DOHH2 (cell line): ENCODE data around the gene NAALADL2.

ENCODE experiments used
- CTCF ChIP-seq: fragments of 200-600 bp; sonication (generic); IDR thresholded peaks from one replicate; pipeline ENCODE4 v1.5.1; 2014; ENCODE audit warnings: antibody characterized with exemption, mild to moderate bottlenecking, low read depth, low read length; ENCODE audit not compliant: poor library complexity, severe bottlenecking
- EZH2phosphoT487 ChIP-seq: fragments of 200-600 bp; sonication (generic); IDR thresholded peaks from 2 replicates; pipeline ENCODE4 v1.6.1; 2017; ENCODE audit warnings: borderline replicate concordance, mild to moderate bottlenecking, antibody characterized with exemption, low read length, moderate library complexity, mixed read lengths

DNA sequence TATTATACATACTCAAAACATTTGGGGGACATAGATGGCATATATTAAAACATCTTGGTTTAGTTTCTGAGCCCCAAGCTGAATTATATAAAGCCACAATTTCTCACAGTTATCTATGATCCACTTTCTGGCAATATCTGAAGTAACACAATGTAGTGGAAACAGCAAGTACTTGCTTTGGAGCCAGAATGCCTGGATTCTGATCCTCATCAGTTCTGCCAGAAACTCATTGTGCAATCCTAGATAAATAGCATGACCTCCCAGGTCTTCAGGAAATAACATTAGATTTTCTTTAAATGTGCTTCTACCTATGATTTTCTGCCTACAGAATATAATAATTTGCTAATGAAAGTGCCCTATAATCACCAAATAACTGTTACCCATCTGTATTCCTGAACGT is 544.9 kb downstream of the NAALADL2 start:
- no peak for TF ChIP-seq CTCF
- no peak for TF ChIP-seq EZH2phosphoT487
